Large intestine (tissue), 3 donors: ENCODE results near the gene GPN2. TPM values are rescaled to one million over a fixed set of nuclear protein-coding genes. Genes with fewer than 3 reads are reported as not detected.

ENCODE experiments used
- DNase-seq, 2 donors: peaks; one replicate each; pipeline versions ENCODE4 v3.0.0 to v3.0.0-alpha.2; 2013
- H3K27ac ChIP-seq: one replicate; pipeline ENCODE4 v1.5.1; 2013; ENCODE audit warnings: low read length
- H3K27me3 ChIP-seq: 2 replicates; pipeline ENCODE4 v1.6.1; 2013; ENCODE audit warnings: low read length; ENCODE audit not compliant: control insufficient read depth, insufficient read depth
- H3K36me3 ChIP-seq: 2 replicates; pipeline ENCODE4 v1.6.1; 2013; ENCODE audit warnings: low read length; ENCODE audit not compliant: control insufficient read depth, insufficient read depth
- H3K4me1 ChIP-seq: one replicate; pipeline ENCODE4 v1.6.1; 2013; ENCODE audit warnings: low read length; ENCODE audit not compliant: control insufficient read depth, insufficient read depth
- H3K4me3 ChIP-seq: one replicate; pipeline ENCODE4 v1.5.1; 2013; ENCODE audit warnings: low read length
- H3K9me3 ChIP-seq: one replicate; pipeline ENCODE4 v1.6.1; 2013; ENCODE audit warnings: mild to moderate bottlenecking, low read depth, low read length, moderate library complexity; ENCODE audit not compliant: control insufficient read depth
- WGBS: methylation state at CpG from one replicate; pipeline ENCODE4 v1.1.5; 2013; ENCODE audit warnings: low lambda C conversion rate; ENCODE audit not compliant: insufficient coverage; 5-methylcytosine and 5-hydroxymethylcytosine counted together
- polyA plus RNA-seq: library from polyadenylated mRNA; unstranded; fragments of 120-200 nt; gene quantifications from one replicate; pipeline ENCODE4 v1.2.1, GENCODE V29; 2013

GPN2 gene
- polyA plus RNA-seq, 1 donor, result 28.5 TPM

DNA sequence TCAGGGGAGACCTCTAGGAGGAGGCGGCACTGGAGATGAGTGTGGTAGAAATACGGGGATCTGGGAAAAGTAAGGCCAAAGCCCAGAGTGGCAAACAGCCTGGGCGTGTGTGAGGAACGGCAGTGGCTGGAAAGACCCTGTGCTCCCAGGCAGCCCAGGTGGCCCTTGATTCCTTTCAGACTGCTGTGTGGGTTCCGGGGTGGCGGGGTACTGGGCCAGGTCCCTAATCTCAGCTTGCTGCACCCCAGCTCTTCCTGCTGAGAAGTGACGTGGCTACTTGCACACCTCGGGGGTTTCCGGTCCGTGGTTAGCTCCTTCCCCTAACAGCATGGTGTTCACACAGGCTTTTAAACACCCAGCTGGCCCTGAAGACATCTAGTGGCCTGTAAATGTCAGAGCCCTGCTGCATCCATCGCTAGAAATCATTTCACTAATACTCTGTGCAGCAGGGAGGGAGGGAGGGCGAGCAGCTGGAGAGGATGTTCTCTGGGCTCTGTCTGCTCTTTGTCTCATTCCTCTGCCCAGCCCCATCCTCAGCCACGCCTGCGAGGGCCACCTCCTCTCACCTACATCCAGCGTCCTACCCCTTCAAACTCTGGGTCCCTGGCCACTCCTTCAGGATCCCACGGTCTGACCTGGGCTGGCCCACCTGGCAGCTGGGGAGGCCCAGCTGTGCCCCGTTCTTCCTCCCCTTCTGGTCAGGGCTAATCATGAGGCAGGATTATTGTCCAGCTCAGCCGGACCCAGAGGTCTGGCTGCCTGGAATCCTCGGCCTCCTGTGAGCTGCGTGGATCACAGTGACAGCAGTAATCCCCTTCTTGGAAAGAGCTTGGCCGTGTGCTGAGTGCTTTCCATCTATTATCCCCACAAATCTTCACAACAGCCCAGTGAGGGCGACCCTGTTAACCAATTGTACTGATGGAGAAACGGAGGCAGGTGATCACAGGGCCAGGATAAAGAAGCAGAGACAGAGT, 56.4 kb downstream of the GPN2 start:
- Histone ChIP-seq H3K27ac (no peak overlapping the region), H3K27me3 (no peaks in the 10 kb centered on the region), H3K4me3 (no peak overlapping the region), H3K4me1 (no peaks in the 10 kb centered on the region), H3K36me3 (peaks cover 45% of the 10 kb centered on the region), H3K9me3 (no peaks in the 10 kb centered on the region)
- no CpG with 5 or more reads among the region's 23 CpGs for WGBS
- peak in 1 of 2 donors; percentile 24 for DNase-seq

DNA sequence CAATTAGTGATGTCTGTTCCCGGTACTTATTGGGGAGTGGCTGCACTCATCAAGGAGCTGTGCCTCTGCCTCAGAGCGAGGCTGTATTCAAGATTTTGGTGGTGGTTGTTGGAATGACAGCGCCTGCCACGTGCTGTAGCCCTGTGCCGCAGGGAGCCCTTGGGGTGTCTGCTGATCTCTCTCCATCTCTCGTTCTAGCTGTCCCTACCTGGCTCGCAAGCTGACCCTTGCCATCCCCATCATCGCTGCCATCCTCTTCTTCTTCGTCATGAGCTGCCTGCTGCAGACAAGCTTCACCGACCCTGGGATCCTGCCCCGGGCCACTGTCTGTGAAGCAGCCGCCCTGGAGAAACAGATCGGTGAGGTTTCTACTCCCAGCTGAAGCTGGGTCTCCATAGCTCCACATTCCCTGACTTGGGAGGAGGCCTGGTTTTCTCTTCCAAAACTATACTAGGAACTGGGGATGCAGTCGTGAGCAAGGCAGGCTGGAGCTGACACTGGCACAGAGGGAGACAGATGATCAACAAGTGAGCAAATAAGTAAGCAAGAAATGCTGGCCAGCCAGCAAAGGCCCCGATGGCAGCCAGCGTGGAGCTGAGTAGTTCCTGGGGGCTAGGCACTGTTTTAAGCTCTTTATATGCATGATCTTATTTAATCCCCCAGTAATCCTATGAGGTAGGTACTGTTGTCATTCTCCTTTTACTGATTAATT, 57.7 kb downstream of the GPN2 start:
- Histone ChIP-seq H3K27ac (no peak overlapping the region), H3K9me3 (no peaks in the 10 kb centered on the region), H3K4me1 (peaks cover 4% of the 10 kb centered on the region), H3K36me3 (peaks cover 39% of the 10 kb centered on the region), H3K4me3 (no peak overlapping the region), H3K27me3 (no peaks in the 10 kb centered on the region)
- DNase-seq, result no peak
- WGBS, result no CpG with 5 or more reads among the region's 16 CpGs

DNA sequence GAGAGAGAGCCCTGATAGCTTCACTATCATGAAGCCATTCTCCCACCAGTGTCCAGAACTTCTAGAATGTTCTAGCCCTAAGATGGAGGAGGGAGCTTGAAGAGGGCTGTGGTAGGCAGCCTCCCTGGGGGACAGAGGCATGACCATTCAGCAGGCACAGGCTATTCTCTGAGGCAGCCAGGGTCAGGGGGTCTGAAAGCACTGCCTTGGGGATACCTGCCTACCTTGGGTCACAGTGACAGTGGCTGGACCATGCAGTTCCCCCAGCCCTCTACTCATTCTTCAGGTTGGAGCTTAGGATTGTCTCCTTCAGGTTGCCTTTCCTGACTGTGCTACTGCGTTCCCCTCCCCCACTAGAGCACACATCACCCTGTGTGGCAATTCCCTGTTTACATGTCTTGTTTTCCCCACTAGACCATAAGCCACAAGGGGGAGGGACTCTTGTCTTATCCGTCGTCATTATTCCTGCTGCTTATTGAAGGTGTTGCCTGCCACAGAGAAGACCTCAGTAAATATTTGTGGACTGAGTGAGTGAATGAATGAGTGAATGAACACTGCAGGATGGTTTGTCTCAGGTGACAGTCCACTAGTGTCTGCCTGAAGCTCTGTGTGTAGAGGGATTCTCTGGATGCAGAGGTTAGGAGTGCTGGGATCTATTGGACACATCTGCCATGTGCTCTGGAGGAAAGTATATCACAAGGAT, 58.4 kb downstream of the GPN2 start:
- Histone ChIP-seq H3K4me1 (peaks cover 7% of the 10 kb centered on the region), H3K27ac (no peak overlapping the region), H3K4me3 (no peak overlapping the region), H3K36me3 (peaks cover 39% of the 10 kb centered on the region), H3K27me3 (no peaks in the 10 kb centered on the region), H3K9me3 (no peaks in the 10 kb centered on the region)
- WGBS, result no CpG with 5 or more reads among the region's 3 CpGs
- DNase-seq, result no peak

DNA sequence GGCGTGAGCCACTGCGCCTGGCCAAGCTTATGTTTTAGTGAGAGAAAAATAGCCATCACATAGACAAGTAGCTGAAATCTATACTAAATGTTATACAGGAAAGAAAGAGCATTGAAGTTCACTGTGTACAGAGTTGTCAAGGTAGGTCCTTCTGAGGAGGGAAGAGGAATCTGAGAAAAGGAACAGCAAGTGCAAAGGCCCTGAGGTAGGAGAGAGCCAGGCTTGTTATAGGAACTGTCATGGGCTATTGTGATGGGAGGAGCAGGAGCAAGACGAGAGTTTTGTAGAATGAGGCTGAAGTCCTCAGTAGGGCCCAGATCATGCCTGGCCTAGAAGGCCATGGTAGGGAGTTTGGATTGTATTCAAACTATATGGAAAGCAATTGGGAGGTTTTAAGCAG, 59.0 kb downstream of the GPN2 start:
- no peak overlapping the region for H3K4me3 ChIP-seq
- H3K27ac ChIP-seq, result no peak overlapping the region
- H3K27me3 ChIP-seq, result no peaks in the 10 kb centered on the region
- peaks cover 9% of the 10 kb centered on the region for H3K4me1 ChIP-seq
- peaks cover 39% of the 10 kb centered on the region for H3K36me3 ChIP-seq
- no peak for DNase-seq
- no CpG with 5 or more reads among the region's 3 CpGs for WGBS
- H3K9me3 ChIP-seq, result no peaks in the 10 kb centered on the region

DNA sequence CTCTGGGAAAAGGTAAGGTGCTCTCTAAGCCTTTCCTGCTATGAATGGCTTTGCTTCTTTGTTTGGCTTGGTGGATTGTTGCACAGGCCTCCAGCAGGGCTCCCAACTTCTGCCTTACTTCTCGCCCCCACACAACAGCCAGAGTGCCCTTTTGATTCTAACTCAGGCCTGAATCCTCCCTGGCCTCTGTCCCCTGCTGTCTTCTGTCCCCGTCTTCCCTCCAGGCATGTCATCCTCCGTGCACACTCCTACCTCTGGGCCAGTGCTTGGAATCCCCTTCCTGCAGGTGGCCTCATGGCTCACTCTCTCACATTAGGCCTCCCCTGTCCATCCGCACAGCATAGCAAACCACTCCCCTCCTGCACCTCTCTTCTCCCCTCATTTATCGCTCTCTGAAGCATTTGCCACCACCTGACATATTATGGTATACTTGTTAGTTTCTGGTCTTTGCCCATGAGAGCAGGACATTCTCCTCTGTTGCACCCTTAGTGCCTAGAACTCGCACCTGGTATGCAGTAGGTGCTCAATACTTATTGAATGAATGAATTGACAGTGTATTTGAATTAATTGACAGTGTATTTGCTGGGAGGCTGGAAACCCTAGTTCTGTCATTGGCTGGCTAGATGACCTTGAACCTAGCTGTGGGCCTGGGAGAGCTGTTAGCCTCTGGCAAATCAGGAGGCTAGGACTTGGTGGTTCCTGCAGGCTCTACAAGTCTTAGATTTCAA, 60.7 kb downstream of the GPN2 start:
- Histone ChIP-seq H3K4me1 (peaks cover 15% of the 10 kb centered on the region), H3K27me3 (no peaks in the 10 kb centered on the region), H3K4me3 (no peak overlapping the region), H3K9me3 (no peaks in the 10 kb centered on the region), H3K36me3 (peaks cover 27% of the 10 kb centered on the region), H3K27ac (no peak overlapping the region)
- DNase-seq, result no peak
- WGBS, result 100% methylated on average over 1 of the region's 6 CpGs

DNA sequence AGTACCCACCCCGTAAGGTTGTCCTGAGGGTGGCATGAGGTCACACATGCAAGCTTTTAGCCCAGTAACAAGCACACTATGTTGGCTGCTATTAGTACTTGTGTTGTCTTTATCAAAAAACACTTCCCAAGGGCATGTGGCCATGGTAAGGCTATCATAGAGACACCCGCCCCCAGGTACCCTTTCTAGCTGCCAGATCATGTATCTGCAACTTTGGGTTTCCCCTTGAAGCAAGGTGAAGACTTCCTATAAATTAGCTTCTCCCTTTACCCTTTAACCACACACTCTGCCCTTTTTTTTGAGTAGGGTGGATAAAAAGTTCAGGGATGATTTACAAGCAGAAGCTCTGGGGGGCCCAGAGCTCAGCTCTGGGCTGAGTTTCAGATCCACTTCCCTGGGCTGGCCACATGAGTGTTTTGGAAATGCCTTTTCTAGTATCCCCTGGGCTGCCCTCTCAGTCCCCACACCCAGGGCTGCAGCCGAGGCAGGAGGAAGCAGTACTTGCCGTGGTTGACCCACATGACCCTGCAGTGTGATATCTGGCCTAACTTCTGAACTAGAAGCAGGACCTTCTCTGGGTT, 61.6 kb downstream of the GPN2 start:
- H3K4me3 ChIP-seq, result no peak overlapping the region
- H3K9me3 ChIP-seq, result no peaks in the 10 kb centered on the region
- H3K4me1 ChIP-seq, result peaks cover 15% of the 10 kb centered on the region
- peaks cover 20% of the 10 kb centered on the region for H3K36me3 ChIP-seq
- no peaks in the 10 kb centered on the region for H3K27me3 ChIP-seq
- DNase-seq, result no peak
- WGBS, result 60% methylated on average over 1 of the region's 4 CpGs
- H3K27ac ChIP-seq, result no peak overlapping the region

DNA sequence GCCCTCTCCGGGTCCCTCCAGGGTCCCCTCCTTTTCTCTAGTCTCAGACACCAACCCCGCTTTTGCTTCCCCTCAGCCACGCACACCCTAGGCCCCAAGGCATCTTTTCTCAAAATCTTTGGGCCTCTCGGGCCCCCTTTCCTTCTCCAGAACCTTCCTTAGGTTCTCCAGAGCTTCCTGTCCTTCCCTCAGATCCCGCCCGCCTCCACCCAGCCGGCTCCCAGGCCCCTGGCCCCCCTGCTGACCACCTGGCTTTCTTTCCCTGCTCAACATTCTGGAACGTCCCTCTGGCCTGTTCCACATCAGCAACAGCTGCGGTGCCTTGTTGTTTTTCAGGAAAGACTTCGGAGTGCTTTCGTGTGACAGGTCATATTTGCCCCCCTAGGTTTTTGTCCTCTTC, 62.4 kb downstream of the GPN2 start:
- Histone ChIP-seq H3K4me3 (peak overlapping the region; percentile 64), H3K4me1 (peaks cover 15% of the 10 kb centered on the region), H3K9me3 (no peaks in the 10 kb centered on the region), H3K27ac (no peak overlapping the region), H3K27me3 (no peaks in the 10 kb centered on the region), H3K36me3 (peaks cover 13% of the 10 kb centered on the region)
- DNase-seq, result no peak
- WGBS, result 40% methylated on average over 3 of the region's 11 CpGs

DNA sequence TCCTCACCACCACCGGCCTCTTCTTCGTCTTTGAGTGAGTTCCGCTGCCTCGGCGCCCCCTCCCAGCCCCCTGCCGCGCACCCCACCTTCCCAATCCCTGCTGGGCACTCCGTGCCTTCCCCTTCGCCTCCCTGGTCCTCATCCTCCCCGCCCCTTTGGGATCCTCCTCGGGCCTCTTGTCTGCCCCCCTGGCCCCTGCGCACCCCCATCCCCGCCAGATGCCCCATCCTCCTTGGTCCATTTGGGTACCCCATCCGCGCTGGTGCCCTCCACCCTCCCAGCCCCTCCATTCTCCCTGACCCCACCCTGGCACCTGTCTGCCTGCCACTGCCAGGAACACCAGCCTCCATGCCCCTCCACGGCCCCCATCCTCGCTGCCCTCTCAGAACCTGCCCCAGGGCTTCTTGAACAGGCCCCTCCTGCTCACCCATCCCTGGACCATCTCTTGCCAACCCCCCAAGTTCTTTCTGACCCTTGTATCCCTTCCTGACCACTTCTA, 62.9 kb downstream of the GPN2 start:
- DNase-seq, result no peak
- peak overlapping the region; percentile 64 for H3K4me3 ChIP-seq
- H3K27ac ChIP-seq, result no peak overlapping the region
- peaks cover 15% of the 10 kb centered on the region for H3K4me1 ChIP-seq
- H3K9me3 ChIP-seq, result no peaks in the 10 kb centered on the region
- H3K27me3 ChIP-seq, result no peaks in the 10 kb centered on the region
- no CpG with 5 or more reads among the region's 17 CpGs for WGBS
- H3K36me3 ChIP-seq, result peaks cover 8% of the 10 kb centered on the region

DNA sequence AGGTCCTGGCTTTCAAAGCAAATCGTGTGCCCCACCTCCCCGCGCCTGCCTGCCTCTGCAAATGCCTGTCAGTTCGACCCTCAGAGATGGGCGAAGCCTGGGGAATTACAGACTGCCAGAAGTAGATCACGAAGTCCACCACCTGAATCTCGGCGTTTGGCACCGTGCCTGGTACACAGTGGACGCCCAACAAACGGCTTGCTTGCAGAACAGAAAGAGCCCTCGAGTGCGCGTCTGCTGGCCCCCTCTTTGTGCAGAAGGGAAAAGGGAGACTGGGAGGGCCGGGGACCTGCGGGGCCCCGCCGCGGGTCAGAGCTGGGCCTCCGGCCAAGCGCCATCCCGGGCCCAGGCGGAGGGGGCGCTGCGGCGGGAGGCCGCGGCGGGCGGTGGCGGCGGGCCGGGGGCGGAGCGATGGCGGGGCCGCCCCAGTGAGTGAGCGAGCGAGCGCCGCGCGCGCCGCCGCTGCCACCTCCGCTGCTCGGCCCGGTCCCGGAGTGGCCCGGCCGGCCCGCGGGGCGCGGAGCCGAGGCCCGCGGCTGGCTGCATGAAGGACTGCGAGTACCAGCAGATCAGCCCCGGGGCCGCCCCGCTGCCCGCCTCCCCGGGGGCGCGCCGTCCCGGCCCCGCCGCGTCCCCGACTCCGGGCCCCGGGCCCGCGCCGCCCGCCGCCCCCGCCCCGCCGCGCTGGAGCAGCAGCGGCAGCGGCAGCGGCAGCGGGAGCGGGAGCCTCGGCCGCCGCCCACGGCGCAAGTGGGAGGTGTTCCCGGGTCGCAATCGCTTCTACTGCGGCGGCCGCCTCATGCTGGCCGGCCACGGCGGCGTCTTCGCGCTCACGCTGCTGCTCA, 63.6 kb downstream of the GPN2 start, which contains the start of gene ZDHHC18:
Gene ZDHHC18 (plus strand): TSS at position 428 of the 845 bp plus-strand sequence. CDS start 117 bp downstream, at position 545.
- Histone ChIP-seq H3K9me3 (no peaks in the 10 kb centered on the region), H3K27ac (peak within 1 kb of the TSS; percentile 17), H3K36me3 (peaks cover 2% of the 10 kb centered on the region), H3K4me3 (peak within 1 kb of the TSS; percentile 71), H3K4me1 (peaks cover 15% of the 10 kb centered on the region), H3K27me3 (no peaks in the 10 kb centered on the region)
- peak; percentile 46 to 83 for DNase-seq
- no CpG with 5 or more reads among the region's 107 CpGs for WGBS
